HepG2 (cell line): ENCODE measurements around the gene DPP3. TPM values are rescaled to one million over a fixed set of nuclear protein-coding genes. Genes with fewer than 3 reads are reported as not detected.

ENCODE experiments used
- ATF4 ChIP-seq, 2 experiments: fragments of 450-650 bp in 1 of 2; sonication (generic) in 1 of 2; formaldehyde crosslinking; IDR thresholded peaks; 2 replicates each; pipeline versions ENCODE4 v1.5.0 to v1.8.0; 2020 to 2022; ENCODE audit warnings: mild to moderate bottlenecking in 1 of 2, missing genetic modification reagents in 1 of 2
- CTCF ChIP-seq: sonication (generic); formaldehyde crosslinking; IDR thresholded peaks from 2 replicates; pipeline ENCODE4 v1.5.0; 2020; ENCODE audit warnings: mild to moderate bottlenecking, missing genetic modification reagents, moderate library complexity
- E2F2 ChIP-seq: sonication (generic); formaldehyde crosslinking; IDR thresholded peaks from 2 replicates; pipeline ENCODE4 v1.4.0; 2020; ENCODE audit warnings: missing genetic modification reagents, borderline replicate concordance
- EP300 ChIP-seq, 3 experiments: sonication (generic) in 1 of 3; formaldehyde crosslinking in 1 of 3; IDR thresholded peaks; 2 replicates each; pipeline versions ENCODE4 v1.5.1 to v1.6.1; 2011 to 2020; ENCODE audit warnings: low read depth in 2 of 3, low read length in 2 of 3, borderline replicate concordance in 1 of 3, improper control_type of control experiment in 1 of 3, mild to moderate bottlenecking in 1 of 3, missing genetic modification reagents in 1 of 3, moderate library complexity in 1 of 3
- FIP1L1 ChIP-seq: fragments of 200-400 bp; formaldehyde crosslinking; IDR thresholded peaks from 2 replicates; pipeline ENCODE4 v1.6.1; 2018; ENCODE audit warnings: low read depth, mild to moderate bottlenecking, low read length, moderate library complexity, borderline replicate concordance; ENCODE audit not compliant: insufficient read depth
- MBNL3 ChIP-seq: fragments of 250-450 bp; sonication (Bioruptor Pico); conservative IDR thresholded peaks from 2 replicates; pipeline ENCODE4 v1.8.0; 2022; ENCODE audit warnings: mild to moderate bottlenecking, inconsistent platforms
- REST ChIP-seq, 2 experiments: IDR thresholded peaks; 2 replicates each; pipeline ENCODE4 v1.6.1; 2011 to 2012; ENCODE audit warnings: low read length in 2 of 2, borderline replicate concordance in 1 of 2, low read depth in 1 of 2, mild to moderate bottlenecking in 1 of 2, moderate library complexity in 1 of 2
- SCMH1 ChIP-seq: sonication (generic); formaldehyde crosslinking; IDR thresholded peaks from 2 replicates; pipeline ENCODE4 v1.9.0; 2021; ENCODE audit warnings: missing genetic modification reagents, mild to moderate bottlenecking, borderline replicate concordance
- TCF7L2 ChIP-seq: IDR thresholded peaks from 2 replicates; pipeline ENCODE4 v1.6.1; 2011; ENCODE audit warnings: mild to moderate bottlenecking, low read depth, low read length, moderate library complexity
- TRIM22 ChIP-seq: fragments of 450-650 bp; IDR thresholded peaks from 2 replicates; pipeline ENCODE4 v1.6.1; 2017
- TSC22D2 ChIP-seq: sonication (generic); formaldehyde crosslinking; IDR thresholded peaks from 2 replicates; pipeline ENCODE4 v1.5.1; 2020; ENCODE audit warnings: missing genetic modification reagents, mild to moderate bottlenecking, borderline replicate concordance
- ZMAT3 ChIP-seq: sonication (generic); formaldehyde crosslinking; conservative IDR thresholded peaks from 2 replicates; pipeline ENCODE4 v1.7.0; 2021; ENCODE audit warnings: missing genetic modification reagents
- ZNF12 ChIP-seq: sonication (generic); formaldehyde crosslinking; IDR thresholded peaks from 2 replicates; pipeline ENCODE4 v1.5.0; 2020; ENCODE audit warnings: missing genetic modification reagents
- ZNF3 ChIP-seq: IDR thresholded peaks from 2 replicates; pipeline ENCODE4 v1.7.0; 2017; ENCODE audit warnings: inconsistent platforms
- ZNF549 ChIP-seq: sonication (generic); formaldehyde crosslinking; IDR thresholded peaks from 2 replicates; pipeline ENCODE4 v1.5.0; 2020; ENCODE audit warnings: missing genetic modification reagents
- ZNF7 ChIP-seq: IDR thresholded peaks from 2 replicates; pipeline ENCODE4 v1.6.1; 2016; ENCODE audit warnings: missing biosample characterization, missing genetic modification reagents
- ZNF775 ChIP-seq: sonication (generic); formaldehyde crosslinking; IDR thresholded peaks from 2 replicates; pipeline ENCODE4 v1.4.0; 2020; ENCODE audit warnings: missing genetic modification reagents, mild to moderate bottlenecking, moderate library complexity, borderline replicate concordance
- ZNF792 ChIP-seq: IDR thresholded peaks from 2 replicates; pipeline ENCODE4 v1.6.1; 2016
- polyA plus RNA-seq, 8 experiments: library from polyadenylated mRNA; depleted of rRNA in 3 of 8; stranded (reverse) in 7 of 8; unstranded in 1 of 8; fragments of >200 nt; fragmentation: Illumina TruSeq in 4 of 8; extraction: Trizol in 4 of 8; gene quantifications; 2 replicates each; pipeline versions ENCODE4 v1.2.1 to v1.2.3, GENCODE V29; 2011 to 2016; ENCODE audit warnings: low read depth in 4 of 8, missing spikeins in 1 of 8, mixed read lengths in 1 of 8; ENCODE audit not compliant: insufficient read depth in 1 of 8
- total RNA-seq, 5 experiments: library from RNA; depleted of rRNA; stranded (reverse); fragments of >200 nt; fragmentation: Illumina TruSeq; extraction: Trizol; gene quantifications; 2 replicates each; pipeline ENCODE4 v1.2.3, GENCODE V29; 2016; ENCODE audit warnings: low read depth in 1 of 5

Gene DPP3
- total and polyA plus RNA-seq, 2 of the 13 experiments (the other 11 are each of a cell fraction or from before 2014, with no cell fraction given) = 38.4 to 59.8 TPM

- TF ChIP-seq E2F2 (CRISPR knock-in tag) = no peak
- TF ChIP-seq EP300 (IDR thresholded peaks at IDR 0.05; ENCODE audit: low read depth in 2 of 2, low read length in 2 of 2) = no peak
- 0 out of 2 replicates have a peak, but pooled peaks have one; percentile 31 for TF ChIP-seq EP300 (CRISPR knock-in tag; IDR thresholded peaks at IDR 0.05; ENCODE audit: borderline replicate concordance)
- TF ChIP-seq TRIM22 = no peak
- TF ChIP-seq MBNL3 = no peak
- no peak for TF ChIP-seq SCMH1 (CRISPR knock-in tag)
- TF ChIP-seq ZNF549 (CRISPR knock-in tag) = no peak
- no peak for TF ChIP-seq REST (IDR thresholded peaks at IDR 0.05; ENCODE audit: borderline replicate concordance in 1 of 2, low read depth in 1 of 2, low read length in 2 of 2)
- no peak for TF ChIP-seq ZNF3 (CRISPR knock-in tag)
- TF ChIP-seq TCF7L2 = no peak
- no peak for TF ChIP-seq ZNF775 (CRISPR knock-in tag)
- TF ChIP-seq FIP1L1 = no peak
- TF ChIP-seq CTCF (CRISPR knock-in tag) = peak; percentile 18; the same call in 1 of the 2 replicates
- TF ChIP-seq ZNF792 = peak; percentile 45; the same call in 1 of the 2 replicates
- TF ChIP-seq ZMAT3 (CRISPR knock-in tag) = peak; percentile 69; the same call in 1 of the 2 replicates
- TF ChIP-seq ZNF7 = no peak
- TF ChIP-seq ZNF12 (CRISPR knock-in tag) = peak; percentile 13; the same call in 1 of the 2 replicates
- TF ChIP-seq ATF4 (CRISPR knock-in tag; IDR thresholded peaks at IDR 0.05) = 0 out of 4 replicates have a peak, but pooled peaks of 1 of the 2 experiments have one; percentile 52
- no peak; the same call in 1 of the 2 replicates for TF ChIP-seq TSC22D2 (CRISPR knock-in tag)
These were observed at the start of gene DPP3 (continued) for GRCh38 chr11:66480117-66480938.
